HepG2 (cell line): ENCODE data around the gene TRMT1L. TPM values are rescaled to one million over a fixed set of nuclear protein-coding genes. Genes with fewer than 3 reads are reported as not detected.

ENCODE experiments used
- ARID4A ChIP-seq: sonication (generic); formaldehyde crosslinking; IDR thresholded peaks from 2 replicates; pipeline ENCODE4 v1.5.0; 2020; ENCODE audit warnings: mild to moderate bottlenecking, missing genetic modification reagents, borderline replicate concordance
- DMTF1 ChIP-seq: sonication (generic); formaldehyde crosslinking; IDR thresholded peaks from 2 replicates; pipeline ENCODE4 v1.4.0; 2020; ENCODE audit warnings: mild to moderate bottlenecking, missing genetic modification reagents
- FOXK2 ChIP-seq: fragments of 450-650 bp; IDR thresholded peaks from 2 replicates; pipeline ENCODE4 v1.6.1; 2016
- MTERF4 ChIP-seq: sonication (generic); formaldehyde crosslinking; IDR thresholded peaks from 2 replicates; pipeline ENCODE4 v1.8.0; 2023; ENCODE audit warnings: mild to moderate bottlenecking, missing genetic modification reagents
- NBN ChIP-seq: fragments of 450-650 bp; conservative IDR thresholded peaks from 2 replicates; pipeline ENCODE4 v1.6.1; 2017
- NR0B2 ChIP-seq: sonication (generic); formaldehyde crosslinking; IDR thresholded peaks from 2 replicates; pipeline ENCODE4 v1.4.0; 2020; ENCODE audit warnings: mild to moderate bottlenecking, missing genetic modification reagents
- RBFOX2 ChIP-seq: fragments of 200-400 bp; formaldehyde crosslinking; IDR thresholded peaks from 2 replicates; pipeline ENCODE4 v1.6.1; 2017; ENCODE audit warnings: low read depth, mild to moderate bottlenecking, low read length
- RFX1 ChIP-seq: fragments of 450-650 bp; IDR thresholded peaks from 2 replicates; pipeline ENCODE4 v1.6.1; 2017
- SP1 ChIP-seq, 2 experiments: fragments of 450-650 bp in 1 of 2; sonication (generic) in 1 of 2; formaldehyde crosslinking in 1 of 2; IDR thresholded peaks; 2 replicates each; pipeline versions ENCODE4 v1.4.0 to v1.6.1; 2016 to 2020; ENCODE audit warnings: missing genetic modification reagents in 1 of 2
- TAF15 ChIP-seq: fragments of 200-400 bp; formaldehyde crosslinking; IDR thresholded peaks from one replicate; pipeline ENCODE4 v1.6.1; 2018; ENCODE audit warnings: mild to moderate bottlenecking, low read depth, low read length; ENCODE audit not compliant: poor library complexity, severe bottlenecking
- ZBTB1 ChIP-seq: sonication (generic); formaldehyde crosslinking; IDR thresholded peaks from 2 replicates; pipeline ENCODE4 v1.4.0; 2020; ENCODE audit warnings: missing genetic modification reagents, borderline replicate concordance
- ZBTB4 ChIP-seq: sonication (generic); formaldehyde crosslinking; IDR thresholded peaks from 2 replicates; pipeline ENCODE4 v1.4.0; 2020; ENCODE audit warnings: missing genetic modification reagents, mild to moderate bottlenecking, borderline replicate concordance
- ZBTB7B ChIP-seq: sonication (generic); formaldehyde crosslinking; IDR thresholded peaks from 2 replicates; pipeline ENCODE4 v1.4.0; 2020; ENCODE audit warnings: missing genetic modification reagents
- ZFP1 ChIP-seq: IDR thresholded peaks from 2 replicates; pipeline ENCODE4 v1.6.1; 2016
- ZKSCAN1 ChIP-seq: fragments of 150-350 bp; IDR thresholded peaks from 2 replicates; pipeline ENCODE4 v1.6.1; 2014; ENCODE audit warnings: low read length
- ZNF124 ChIP-seq: sonication (generic); formaldehyde crosslinking; IDR thresholded peaks from 2 replicates; pipeline ENCODE4 v1.4.0; 2020; ENCODE audit warnings: missing genetic modification reagents
- ZNF382 ChIP-seq: sonication (generic); formaldehyde crosslinking; IDR thresholded peaks from 2 replicates; pipeline ENCODE4 v1.5.0; 2020; ENCODE audit warnings: missing genetic modification reagents, mild to moderate bottlenecking, borderline replicate concordance
- ZSCAN20 ChIP-seq: sonication (generic); formaldehyde crosslinking; IDR thresholded peaks from 2 replicates; pipeline ENCODE4 v1.4.0; 2020; ENCODE audit warnings: missing genetic modification reagents, mild to moderate bottlenecking, borderline replicate concordance
- polyA plus RNA-seq, 8 experiments: library from polyadenylated mRNA; depleted of rRNA in 3 of 8; stranded (reverse) in 7 of 8; unstranded in 1 of 8; fragments of >200 nt; fragmentation: Illumina TruSeq in 4 of 8; extraction: Trizol in 4 of 8; gene quantifications; 2 replicates each; pipeline versions ENCODE4 v1.2.1 to v1.2.3, GENCODE V29; 2011 to 2016; ENCODE audit warnings: low read depth in 4 of 8, missing spikeins in 1 of 8, mixed read lengths in 1 of 8; ENCODE audit not compliant: insufficient read depth in 1 of 8
- total RNA-seq, 5 experiments: library from RNA; depleted of rRNA; stranded (reverse); fragments of >200 nt; fragmentation: Illumina TruSeq; extraction: Trizol; gene quantifications; 2 replicates each; pipeline ENCODE4 v1.2.3, GENCODE V29; 2016; ENCODE audit warnings: low read depth in 1 of 5

Gene TRMT1L
- total and polyA plus RNA-seq, 2 of the 13 experiments (the other 11 are each of a cell fraction or from before 2014, with no cell fraction given), result 17.9 to 19.2 TPM

- TF ChIP-seq NBN (no peak), RFX1 (no peak), ZSCAN20 (CRISPR knock-in tag) (no peak), ZBTB7B (peak; percentile 72; the same call in 1 of the 2 replicates), ZNF382 (CRISPR knock-in tag) (no peak), ZBTB1 (no peak), ZFP1 (0 out of 2 replicates have a peak, but pooled peaks have one; percentile 14), FOXK2 (0 out of 2 replicates have a peak, but pooled peaks have one; percentile 38), DMTF1 (no peak), MTERF4 (CRISPR knock-in tag) (no peak), NR0B2 (CRISPR knock-in tag) (no peak), RBFOX2 (peak; percentile 74), ZBTB4 (CRISPR knock-in tag) (no peak), TAF15 (peak; percentile 17), ZKSCAN1 (no peak), ARID4A (peak; percentile 62; the same call in 1 of the 2 replicates), ZNF124 (no peak), SP1 (IDR thresholded peaks at IDR 0.05) (no peak), SP1 (CRISPR knock-in tag; IDR thresholded peaks at IDR 0.05) (peak; percentile 83; the same call in 1 of the 2 replicates)
Observed at GRCh38 chr1:185156854-185157598, at the start of gene TRMT1L, which contains the start of gene SWT1 (continued).
